K562 (cell line): ENCODE results near the gene STPG2. TPM values are rescaled to one million over a fixed set of nuclear protein-coding genes. Genes with fewer than 3 reads are reported as not detected.

Experiments
- ATAC-seq: fragments of 200-7000 bp; cut with Tn5 transposase; 3 replicates; pipeline ENCODE4 v1.9.1; 2020; ENCODE audit warnings: moderate library complexity
- BruUV-seq: library from RNA; stranded (reverse); fragments of 400-500 nt; replicated peaks from 2 replicates; lab custom pipeline; 2021; lab: Mats Ljungman, UMichigan
- CTCF ChIA-PET: fragments of 300-600 bp; formaldehyde crosslinking; extraction: SDS; loops from one replicate; lab custom pipeline; 2021; ENCODE audit warnings: low intra/inter-chr PET ratio; lab: Yijun Ruan, JAX
- POLR2A ChIA-PET: fragments of 300-600, 350-650 bp; sonication (Branson Sonifier 250); formaldehyde crosslinking; extraction: SDS; loops from one replicate; lab custom pipeline; 2021; ENCODE audit warnings: antibody characterized with exemption, inconsistent platforms; lab: Yijun Ruan, JAX
- DNase-seq, 4 experiments: peaks; one replicate each; pipeline versions ENCODE4 v3.0.0 to v3.0.0-alpha.2; 2011 to 2018; ENCODE audit warnings: low spot score in 3 of 4, mixed read lengths in 3 of 4; ENCODE audit errors: extremely low read depth in 1 of 4
- FAIRE-seq: peaks from 2 replicates; lab custom pipeline; 2011; peaks lifted over from hg19 to GRCh38; lab: Jason Lieb, UNC
- H2AFZ ChIP-seq: 2 replicates; pipeline ENCODE4 v1.6.0; 2011; ENCODE audit warnings: low read depth, low read length, control low read depth, inconsistent platforms
- H3K27ac ChIP-seq: fragments of 200-600 bp; 3 replicates; pipeline ENCODE4 v1.8.0; 2011; ENCODE audit warnings: low read depth, mild to moderate bottlenecking, control low read depth, inconsistent platforms, low read length, moderate library complexity, mixed read lengths; ENCODE audit errors: extremely low read depth
- H3K27me3 ChIP-seq, 2 experiments: fragments of 300-600 bp in 1 of 2; 2 replicates in 1 of 2; 3 replicates in 1 of 2; pipeline versions ENCODE4 v1.6.0 to v1.8.0; 2011; ENCODE audit warnings: inconsistent platforms in 2 of 2, low read length in 2 of 2, mild to moderate bottlenecking in 1 of 2, mixed read lengths in 1 of 2, moderate library complexity in 1 of 2; ENCODE audit not compliant: control insufficient read depth in 2 of 2, insufficient read depth in 2 of 2
- H3K36me3 ChIP-seq: fragments of 300-600 bp; 3 replicates; pipeline ENCODE4 v1.8.0; 2011; ENCODE audit warnings: mild to moderate bottlenecking, low read length, inconsistent platforms; ENCODE audit not compliant: control insufficient read depth, insufficient read depth
- H3K4me1 ChIP-seq, 2 experiments: fragments of 200-600 bp in 1 of 2; replicated peaks in 1 of 2; 2 replicates in 1 of 2; 3 replicates in 1 of 2; pipeline versions ENCODE4 v1.5.1 to v1.8.0; 2011; ENCODE audit warnings: inconsistent platforms in 2 of 2, low read length in 2 of 2, mild to moderate bottlenecking in 1 of 2, mixed read lengths in 1 of 2, moderate library complexity in 1 of 2; ENCODE audit not compliant: control insufficient read depth in 2 of 2, insufficient read depth in 2 of 2
- H3K4me2 ChIP-seq: 2 replicates; pipeline ENCODE4 v1.6.1; 2011; ENCODE audit warnings: low read length, control low read depth, inconsistent platforms, mixed read lengths; ENCODE audit not compliant: insufficient read depth
- H3K4me3 ChIP-seq: fragments of 200-600 bp; sonication (generic), shearing (Covaris generic); 2 replicates; pipeline ENCODE4 v1.5.1; 2016; ENCODE audit warnings: control low read depth, inconsistent platforms
- H3K79me2 ChIP-seq: fragments of 200-600 bp; 3 replicates; pipeline ENCODE4 v1.8.0; 2011; ENCODE audit warnings: low read length, inconsistent platforms; ENCODE audit not compliant: control insufficient read depth, insufficient read depth
- H3K9ac ChIP-seq, 2 experiments: 2 replicates each; pipeline versions ENCODE4 v1.6.0 to v1.6.1; 2011; ENCODE audit warnings: low read depth in 2 of 2, low read length in 2 of 2, control low read depth in 1 of 2, inconsistent platforms in 1 of 2, mild to moderate bottlenecking in 1 of 2, mixed read lengths in 1 of 2; ENCODE audit not compliant: insufficient read depth in 1 of 2
- H3K9me1 ChIP-seq: one replicate; pipeline ENCODE4 v1.6.0; 2011; ENCODE audit warnings: inconsistent platforms, mild to moderate bottlenecking, low read length, moderate library complexity; ENCODE audit not compliant: control insufficient read depth, insufficient read depth
- H3K9me3 ChIP-seq: replicated peaks from 2 replicates; pipeline ENCODE4 v1.5.1; 2011; ENCODE audit warnings: low read depth, low read length, inconsistent platforms; ENCODE audit not compliant: control insufficient read depth, insufficient read depth
- H4K20me1 ChIP-seq: replicated peaks from 2 replicates; pipeline ENCODE4 v1.6.1; 2011; ENCODE audit warnings: low read length, inconsistent platforms, mixed read lengths; ENCODE audit not compliant: control insufficient read depth, insufficient read depth
- BDP1 ChIP-seq: IDR thresholded peaks from 3 replicates; pipeline ENCODE4 v1.6.1; 2011; ENCODE audit not compliant: insufficient read length, insufficient read depth
- CTCF ChIP-seq, 3 experiments: IDR thresholded peaks in 2 of 3; conservative IDR thresholded peaks in 1 of 3; 2 replicates each; pipeline ENCODE4 v1.5.1; 2011 to 2012; ENCODE audit warnings: low read length in 3 of 3, mild to moderate bottlenecking in 3 of 3, control low read depth in 2 of 3, improper control_type of control experiment in 1 of 3, inconsistent platforms in 1 of 3, low read depth in 1 of 3, mixed read lengths in 1 of 3, moderate library complexity in 1 of 3; ENCODE audit not compliant: insufficient read depth in 2 of 3
- ETS2 ChIP-seq: IDR thresholded peaks from 2 replicates; pipeline ENCODE4 v1.6.1; 2016; ENCODE audit warnings: borderline replicate concordance, missing genetic modification characterization, mild to moderate bottlenecking, moderate library complexity, missing compliant biosample characterization; ENCODE audit not compliant: poor library complexity, severe bottlenecking
- GABPB2 ChIP-seq: fragments of 250-450 bp; sonication (Bioruptor Pico); conservative IDR thresholded peaks from 2 replicates; pipeline ENCODE4 v1.5.1; 2021; ENCODE audit warnings: mild to moderate bottlenecking
- HNRNPL ChIP-seq: fragments of 200-400 bp; formaldehyde crosslinking; IDR thresholded peaks from 2 replicates; pipeline ENCODE4 v1.6.1; 2017; ENCODE audit warnings: low read depth, mild to moderate bottlenecking, low read length
- MITF ChIP-seq: IDR thresholded peaks from 2 replicates; pipeline ENCODE4 v1.6.1; 2014; ENCODE audit warnings: antibody characterized with exemption
- NFIX ChIP-seq: fragments of 250-450 bp; sonication (Bioruptor Pico); IDR thresholded peaks from 2 replicates; pipeline ENCODE4 v1.4.0; 2020; ENCODE audit warnings: low read depth, mild to moderate bottlenecking, moderate library complexity
- PHF20 ChIP-seq: fragments of 450-650 bp; IDR thresholded peaks from 2 replicates; pipeline ENCODE4 v1.6.1; 2018; ENCODE audit not compliant: partially characterized antibody
- RAD21 ChIP-seq, 2 experiments: fragments of 250-450 bp in 1 of 2; fragments of 450-650 bp in 1 of 2; sonication (Bioruptor Pico) in 1 of 2; formaldehyde crosslinking in 1 of 2; IDR thresholded peaks in 1 of 2; conservative IDR thresholded peaks in 1 of 2; 2 replicates each; pipeline versions ENCODE4 v1.4.0 to v1.8.0; 2020 to 2022; ENCODE audit warnings: mild to moderate bottlenecking in 2 of 2, moderate library complexity in 1 of 2
- SMC3 ChIP-seq: conservative IDR thresholded peaks from 2 replicates; pipeline ENCODE4 v1.6.1; 2011; ENCODE audit warnings: low read depth, low read length, improper control_type of control experiment; ENCODE audit not compliant: insufficient read depth
- ZFP91 ChIP-seq: sonication (generic); formaldehyde crosslinking; IDR thresholded peaks from 2 replicates; pipeline ENCODE4 v1.8.0; 2022; ENCODE audit warnings: mild to moderate bottlenecking, missing genetic modification reagents
- ZNF518B ChIP-seq: fragments of 250-450 bp; sonication (Bioruptor Pico); IDR thresholded peaks from 2 replicates; pipeline ENCODE4 v1.5.0; 2021; ENCODE audit warnings: mild to moderate bottlenecking, moderate library complexity
- WGBS: fragments of 100-300 bp; shearing (Covaris generic); methylation state at CpG from one replicate; pipeline ENCODE4 v1.1.6; 2016; ENCODE audit warnings: low coverage, mixed read lengths; ENCODE audit not compliant: insufficient coverage; ENCODE audit errors: missing lambda C conversion rate; 5-methylcytosine and 5-hydroxymethylcytosine counted together
- in situ Hi-C: fragments of 300-500 bp; cut with MboI; formaldehyde crosslinking; loops from 4 replicates; pipeline ENCODE4 v1.15.0; 2018; ENCODE audit warnings: inconsistent platforms, mixed read lengths
- intact Hi-C: fragments of 100-400 bp; cut with micrococcal nuclease; formaldehyde crosslinking; loops from 2 replicates; pipeline ENCODE4 v1.14.2; 2022
- polyA plus RNA-seq, 8 experiments: library from polyadenylated mRNA; depleted of rRNA in 4 of 8; stranded (reverse) in 5 of 8; unstranded in 3 of 8; fragments of >200 nt; fragmentation: Nextera tagmentation in 2 of 8; fragmentation: Illumina TruSeq in 1 of 8; extraction: Ambion mirVana in 2 of 8; extraction: Trizol in 1 of 8; gene quantifications; 2 replicates each; pipeline versions ENCODE4 v1.2.1 to v1.2.3, GENCODE V29; 2011 to 2014; ENCODE audit warnings: inconsistent platforms in 1 of 8, missing spikeins in 1 of 8
- total RNA-seq, 7 experiments: library from RNA; depleted of rRNA in 6 of 7; stranded (reverse); fragments of >200 nt in 6 of 7; fragmentation: Illumina TruSeq in 2 of 7; extraction: Trizol in 2 of 7; gene quantifications; 2 replicates each; pipeline versions ENCODE4 v1.2.1 to v1.2.3, GENCODE V29; 2011 to 2021; ENCODE audit warnings: low replicate concordance in 1 of 7

The STPG2 gene
- total and polyA plus RNA-seq, 9 of the 15 experiments (the other 6 are each of a cell fraction or from before 2014, with no cell fraction given): not detected

GRCh38 chr4:97987019-97987648 is 156.1 kb downstream of the STPG2 start:
- 0% methylated on average over 2 of the region's 2 CpGs for WGBS
- no peak overlapping the region for H3K4me2 ChIP-seq
- no peak overlapping the region for H3K4me3 ChIP-seq
- BruUV-seq: no TSS peak
- H2AFZ ChIP-seq: no peak overlapping the region
- CTCF ChIA-PET: no interaction called here
- H3K79me2 ChIP-seq: no peaks in the 10 kb centered on the region
- H4K20me1 ChIP-seq: no peaks in the 10 kb centered on the region
- no peaks in the 10 kb centered on the region for H3K9me1 ChIP-seq
- no peaks in the 10 kb centered on the region for H3K27me3 ChIP-seq
- ATAC-seq: no peak
- POLR2A ChIA-PET: interaction anchor here (0.5 kb wide), 1 partner anchor 674 kb away, joined by 3 read pairs; no protein-coding TSS in a partner anchor
- H3K9ac ChIP-seq: no peak overlapping the region
- intact Hi-C loops (no loop called here), in situ Hi-C loops (no loop called here)
- H3K4me1 ChIP-seq: no peaks in the 10 kb centered on the region
- TF ChIP-seq MITF (no peak), ETS2 (tag) (no peak), GABPB2 (CRISPR knock-in tag) (no peak), NFIX (CRISPR knock-in tag) (no peak), HNRNPL (no peak), SMC3 (0 out of 2 replicates have a peak, but pooled peaks have one; percentile 6), CTCF (IDR thresholded peaks at IDR 0.05 in 2 of 3, conservative IDR thresholded peaks at IDR 0.05 in 1 of 3; ENCODE audit: insufficient read depth in 2 of 3, low read depth in 1 of 3, low read length in 3 of 3) (peak in 2 of 3 experiments; percentile 16 to 31; a peak in 1 of 6 replicates), ZNF518B (CRISPR knock-in tag) (no peak), ZFP91 (CRISPR knock-in tag) (no peak), BDP1 (no peak), RAD21 (CRISPR knock-in tag; conservative IDR thresholded peaks at IDR 0.05 in 1 of 2, IDR thresholded peaks at IDR 0.05 in 1 of 2) (peak in 1 of 2 experiments; percentile 51; a peak in 3 of 4 replicates), PHF20 (no peak)
- peak in 1 of 4 experiments; percentile 1 for DNase-seq
- H3K36me3 ChIP-seq: no peaks in the 10 kb centered on the region
- no peaks in the 10 kb centered on the region for H3K9me3 ChIP-seq
- no peak for FAIRE-seq
- H3K27ac ChIP-seq: no peak overlapping the region
